GM15510 (cell line): ENCODE results near the gene TAF15.

ENCODE experiments used
- POLR2A ChIP-seq: IDR thresholded peaks from 3 replicates; pipeline ENCODE4 v1.6.1; 2011; ENCODE audit warnings: borderline replicate concordance; ENCODE audit not compliant: insufficient read length; ENCODE audit errors: extremely low read depth

The TAF15 gene

GRCh38 chr17:35842239-35842638, 33.0 kb downstream of the TAF15 start:
- no peak for TF ChIP-seq POLR2A

GRCh38 chr17:35843698-35844097, 34.4 kb downstream of the TAF15 start:
- TF ChIP-seq POLR2A: no peak

- TF ChIP-seq POLR2A: no peak
Measured at GRCh38 chr17:35844547-35844946, 35.3 kb downstream of the TAF15 start.

GRCh38 chr17:35846055-35846809, 36.9 kb downstream of the TAF15 start:
- TF ChIP-seq POLR2A: no peak

GRCh38 chr17:35847006-35847405, 37.7 kb downstream of the TAF15 start:
- no peak for TF ChIP-seq POLR2A

GRCh38 chr17:35847633-35848373, 38.5 kb downstream of the TAF15 start:
- TF ChIP-seq POLR2A: no peak

GRCh38 chr17:35849469-35850348, 40.4 kb downstream of the TAF15 start:
- TF ChIP-seq POLR2A: no peak

GRCh38 chr17:35855965-35856364, 46.7 kb downstream of the TAF15 start:
- TF ChIP-seq POLR2A: no peak

GRCh38 chr17:35856603-35857002, 47.3 kb downstream of the TAF15 start:
- no peak for TF ChIP-seq POLR2A

GRCh38 chr17:35864853-35865252, 55.6 kb downstream of the TAF15 start:
- no peak for TF ChIP-seq POLR2A

GRCh38 chr17:35865412-35866340, 56.4 kb downstream of the TAF15 start:
- no peak for TF ChIP-seq POLR2A

GRCh38 chr17:35866341-35866950, 57.2 kb downstream of the TAF15 start:
- TF ChIP-seq POLR2A: no peak

- TF ChIP-seq POLR2A: no peak
Measured at GRCh38 chr17:35867574-35867973, 58.3 kb downstream of the TAF15 start.

GRCh38 chr17:35868737-35869136, 59.5 kb downstream of the TAF15 start, which contains the start of gene HEATR9:
TSS of gene HEATR9 (minus strand) at chr17:35868891. CDS start at chr17:35868742, 149 bp downstream.
- no peak for TF ChIP-seq POLR2A
